Glutamatergic neuron (in vitro differentiated cells): ENCODE measurements around the gene TPSB2. TPM values are rescaled to one million over a fixed set of nuclear protein-coding genes. Genes with fewer than 3 reads are reported as not detected.
A peak's percentile ranks its signal among the peaks of the same experiment; 100 is the strongest.
"Not testable (repeated sequence)": the region's sequence is repeated elsewhere in the genome, so short reads cannot be mapped to it uniquely, and the experiment has no call there.

ENCODE experiments used
- DNase-seq: peaks from one replicate; pipeline ENCODE4 v3.0.0; 2022
- H3K27ac Mint-ChIP-seq: one replicate; pipeline ENCODE4 v1.8.0; 2020; ENCODE audit warnings: mild to moderate bottlenecking, mixed read lengths, inconsistent platforms; ENCODE audit not compliant: unreplicated experiment
- H3K27me3 Mint-ChIP-seq: one replicate; pipeline ENCODE4 v1.8.0; 2020; ENCODE audit warnings: mild to moderate bottlenecking, moderate library complexity, mixed read lengths, inconsistent platforms; ENCODE audit not compliant: unreplicated experiment
- H3K36me3 Mint-ChIP-seq: one replicate; pipeline ENCODE4 v1.8.0; 2020; ENCODE audit warnings: mild to moderate bottlenecking, mixed read lengths, inconsistent platforms; ENCODE audit not compliant: unreplicated experiment
- H3K4me1 Mint-ChIP-seq: one replicate; pipeline ENCODE4 v1.8.0; 2020; ENCODE audit warnings: mild to moderate bottlenecking, low read depth, mixed read lengths, inconsistent platforms; ENCODE audit not compliant: unreplicated experiment
- H3K4me3 Mint-ChIP-seq: one replicate; pipeline ENCODE4 v1.8.0; 2020; ENCODE audit warnings: mild to moderate bottlenecking, mixed read lengths, inconsistent platforms; ENCODE audit not compliant: unreplicated experiment
- H3K9me3 Mint-ChIP-seq: one replicate; pipeline ENCODE4 v1.8.0; 2020; ENCODE audit warnings: mild to moderate bottlenecking, moderate library complexity, mixed read lengths, inconsistent platforms; ENCODE audit not compliant: unreplicated experiment
- CTCF ChIP-seq: fragments of 200-600 bp; sonication (generic); IDR thresholded peaks from one replicate; pipeline ENCODE4 v1.5.0; 2021; ENCODE audit not compliant: partially characterized antibody, unreplicated experiment
- total RNA-seq: library from RNA; stranded (reverse); fragmentation: NEBNext Ultra II Directional; extraction: Animal tissue kit (Norgen Biotek cat#: 25700); gene quantifications from one replicate; pipeline ENCODE4 v1.2.1, GENCODE V29; 2021; ENCODE audit not compliant: unreplicated experiment

Gene TPSB2
- total RNA-seq, 1 donor from 2014 or later: not detected

- peaks cover 5% of the 10 kb centered on the region for H3K9me3 Mint-ChIP-seq
- no peak overlapping the region for H3K4me3 Mint-ChIP-seq
- H3K27me3 Mint-ChIP-seq: peaks cover 13% of the 10 kb centered on the region
- H3K27ac Mint-ChIP-seq: no peak overlapping the region
- H3K36me3 Mint-ChIP-seq: no peaks in the 10 kb centered on the region
- TF ChIP-seq CTCF: no peak
- H3K4me1 Mint-ChIP-seq: peaks cover 2% of the 10 kb centered on the region
- DNase-seq: no peak
Observed at GRCh38 chr16:1245452-1246020, 15.6 kb upstream of the TPSB2 start.

GRCh38 chr16:1244881-1245280 is 14.9 kb upstream of the TPSB2 start:
- H3K27me3 Mint-ChIP-seq: peaks cover 13% of the 10 kb centered on the region
- H3K9me3 Mint-ChIP-seq: peaks cover 5% of the 10 kb centered on the region
- H3K4me1 Mint-ChIP-seq: peaks cover 2% of the 10 kb centered on the region
- no peak for DNase-seq
- no peak for TF ChIP-seq CTCF
- H3K4me3 Mint-ChIP-seq: no peak overlapping the region
- no peaks in the 10 kb centered on the region for H3K36me3 Mint-ChIP-seq
- no peak overlapping the region for H3K27ac Mint-ChIP-seq

- not testable (repeated sequence) for H3K9me3 Mint-ChIP-seq, H3K27ac Mint-ChIP-seq, H3K36me3 Mint-ChIP-seq, H3K4me3 Mint-ChIP-seq, H3K4me1 Mint-ChIP-seq
- H3K27me3 Mint-ChIP-seq: peaks cover 13% of the 10 kb centered on the region
- peak; percentile 41 for DNase-seq
Observed at GRCh38 chr16:1243907-1244850, 14.2 kb upstream of the TPSB2 start.

- not testable (repeated sequence) for H3K4me3 Mint-ChIP-seq, DNase-seq, H3K27ac Mint-ChIP-seq, H3K9me3 Mint-ChIP-seq, H3K4me1 Mint-ChIP-seq, H3K36me3 Mint-ChIP-seq
- peaks cover 15% of the 10 kb centered on the region for H3K27me3 Mint-ChIP-seq
Observed at GRCh38 chr16:1243363-1243762, 13.4 kb upstream of the TPSB2 start.

- not testable (repeated sequence) for H3K4me1 Mint-ChIP-seq, H3K9me3 Mint-ChIP-seq, H3K36me3 Mint-ChIP-seq, H3K27ac Mint-ChIP-seq, H3K27me3 Mint-ChIP-seq, H3K4me3 Mint-ChIP-seq
- peak; percentile 8 for DNase-seq
Observed at GRCh38 chr16:1241081-1241480, 11.1 kb upstream of the TPSB2 start.

- H3K36me3 Mint-ChIP-seq, H3K4me1 Mint-ChIP-seq, H3K9me3 Mint-ChIP-seq, H3K27me3 Mint-ChIP-seq, H3K27ac Mint-ChIP-seq, H3K4me3 Mint-ChIP-seq: not testable (repeated sequence)
- DNase-seq: peak; percentile 16
Observed at GRCh38 chr16:1240436-1240835, 10.5 kb upstream of the TPSB2 start, which contains the start of gene TPSAB1. TPSAB1 (plus strand) TSS chr16:1240705; CDS start chr16:1240939, 234 bp downstream.

- H3K4me1 Mint-ChIP-seq, H3K27me3 Mint-ChIP-seq, H3K9me3 Mint-ChIP-seq, H3K36me3 Mint-ChIP-seq, H3K4me3 Mint-ChIP-seq, H3K27ac Mint-ChIP-seq: not testable (repeated sequence)
- peak; percentile 16 for DNase-seq
Observed at GRCh38 chr16:1239575-1239974, 9.6 kb upstream of the TPSB2 start.

- peak; percentile 6 for DNase-seq
- H3K36me3 Mint-ChIP-seq, H3K27me3 Mint-ChIP-seq, H3K4me1 Mint-ChIP-seq, H3K9me3 Mint-ChIP-seq, H3K27ac Mint-ChIP-seq: not testable (repeated sequence)
- peak overlapping the region; percentile 28 for H3K4me3 Mint-ChIP-seq
Observed at GRCh38 chr16:1238909-1239308, 8.9 kb upstream of the TPSB2 start.
